NCI-H446 (cell line): ENCODE results near the gene ADGRB2.

ENCODE experiments used
- DNase-seq, 2 experiments: peaks; one replicate each; lab custom pipeline; 2025; lab: John Stamatoyannopoulos, UW

ADGRB2 gene

DNA sequence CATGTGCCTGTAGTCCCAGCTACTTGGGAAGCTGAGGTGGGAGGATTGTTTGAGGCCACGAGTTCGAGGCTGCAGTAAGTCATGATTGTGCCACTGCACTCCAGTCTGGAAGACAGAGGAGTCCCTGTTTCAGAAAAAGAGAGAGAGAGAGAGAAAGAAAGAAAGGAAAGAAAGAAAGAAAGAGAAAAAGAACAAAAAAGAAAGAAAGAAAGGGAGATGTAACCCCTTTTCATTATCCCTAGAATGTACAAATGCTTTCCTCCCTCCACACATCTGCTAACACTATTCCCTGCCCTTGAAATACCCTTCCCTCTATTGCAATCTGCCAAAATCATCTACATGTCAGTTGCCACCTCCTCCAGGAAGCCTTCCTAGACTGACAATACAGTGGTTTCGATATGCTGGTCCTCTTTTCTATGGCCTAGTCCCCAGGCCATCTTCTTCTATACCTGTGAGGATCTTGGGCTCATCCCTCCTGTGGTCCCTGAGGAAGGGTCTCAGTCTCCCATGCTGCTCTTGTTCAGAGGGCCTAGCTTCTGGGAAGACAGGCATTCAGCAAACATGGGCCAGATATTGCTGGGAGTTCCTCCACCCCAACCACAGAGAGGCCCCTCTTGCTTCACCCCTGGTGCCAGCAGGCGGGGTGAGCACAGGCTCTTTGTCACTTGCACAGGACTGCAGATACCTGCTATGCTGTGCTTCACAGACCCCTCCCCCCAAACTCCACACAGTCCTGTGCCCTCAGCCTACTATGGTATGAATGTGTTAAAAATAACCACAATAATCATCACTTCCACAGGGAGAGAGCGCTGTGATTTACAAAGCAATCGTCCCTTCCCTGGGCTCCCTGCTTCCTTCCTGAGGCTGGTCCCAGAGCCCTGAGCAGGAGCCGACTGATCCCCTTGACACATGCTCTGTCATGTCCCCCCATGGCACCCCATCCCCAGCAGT, 14.1 kb downstream of the ADGRB2 start:
- no peak for DNase-seq

DNA sequence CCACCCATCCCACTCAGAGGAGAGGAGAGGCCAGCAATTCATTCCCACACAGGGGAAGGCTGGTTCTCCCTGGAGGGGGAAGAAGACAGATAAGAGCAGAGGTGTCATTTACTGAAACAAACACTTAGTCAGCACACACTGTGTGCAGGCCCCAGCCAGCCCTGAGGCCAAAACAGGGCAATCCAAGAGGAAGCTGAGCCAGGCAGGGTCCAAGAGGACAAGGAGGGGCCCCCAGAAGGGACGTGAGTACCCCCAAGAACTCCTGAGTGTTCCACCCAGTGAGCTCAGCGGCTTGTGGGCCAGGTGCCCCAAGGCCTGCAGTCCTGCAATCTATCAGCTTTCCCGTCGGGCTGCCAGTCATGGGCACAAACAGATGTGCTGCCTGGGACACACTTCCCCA, 15.8 kb downstream of the ADGRB2 start:
- DNase-seq, result no peak

DNA sequence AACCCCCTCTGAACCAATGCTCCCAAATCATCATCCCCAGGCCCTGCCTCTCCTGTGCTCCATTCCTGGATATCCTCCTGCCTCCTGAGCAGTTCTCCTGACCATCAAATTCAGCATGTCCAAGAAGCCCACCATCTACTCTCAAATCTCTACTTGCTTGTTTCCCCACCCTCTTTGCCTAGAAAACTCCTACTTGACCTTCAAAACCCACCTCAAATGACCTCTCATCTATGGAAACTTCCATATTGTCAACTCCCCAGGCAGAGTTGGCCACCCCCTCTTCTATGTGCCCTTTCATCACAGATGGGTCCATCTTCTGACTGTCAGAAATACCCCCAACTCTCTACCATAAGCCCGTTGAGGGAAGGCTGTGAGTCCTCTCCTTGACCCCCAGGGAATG, 16.8 kb downstream of the ADGRB2 start:
- DNase-seq, result no peak

DNA sequence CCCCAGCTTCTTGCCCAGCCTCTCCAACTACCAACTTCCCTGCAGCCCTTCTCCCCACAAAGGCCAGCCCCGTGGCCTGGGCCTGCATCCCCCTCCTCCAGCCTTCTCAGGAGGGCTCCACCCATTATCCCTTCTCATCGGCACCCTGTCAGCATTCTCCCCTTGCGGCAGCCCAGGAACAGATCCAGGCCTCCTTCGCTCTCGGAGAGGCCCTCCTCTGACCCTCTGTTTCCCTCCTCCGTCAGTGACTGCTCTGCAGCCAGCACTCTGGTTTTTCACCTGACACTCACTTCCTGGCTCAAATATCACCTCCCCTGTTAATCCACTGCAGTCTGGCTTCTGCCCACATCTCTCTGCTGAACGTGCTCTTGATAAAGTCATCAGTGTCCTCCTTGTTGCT, 17.5 kb downstream of the ADGRB2 start:
- DNase-seq, result peak; percentile 57 to 65

DNA sequence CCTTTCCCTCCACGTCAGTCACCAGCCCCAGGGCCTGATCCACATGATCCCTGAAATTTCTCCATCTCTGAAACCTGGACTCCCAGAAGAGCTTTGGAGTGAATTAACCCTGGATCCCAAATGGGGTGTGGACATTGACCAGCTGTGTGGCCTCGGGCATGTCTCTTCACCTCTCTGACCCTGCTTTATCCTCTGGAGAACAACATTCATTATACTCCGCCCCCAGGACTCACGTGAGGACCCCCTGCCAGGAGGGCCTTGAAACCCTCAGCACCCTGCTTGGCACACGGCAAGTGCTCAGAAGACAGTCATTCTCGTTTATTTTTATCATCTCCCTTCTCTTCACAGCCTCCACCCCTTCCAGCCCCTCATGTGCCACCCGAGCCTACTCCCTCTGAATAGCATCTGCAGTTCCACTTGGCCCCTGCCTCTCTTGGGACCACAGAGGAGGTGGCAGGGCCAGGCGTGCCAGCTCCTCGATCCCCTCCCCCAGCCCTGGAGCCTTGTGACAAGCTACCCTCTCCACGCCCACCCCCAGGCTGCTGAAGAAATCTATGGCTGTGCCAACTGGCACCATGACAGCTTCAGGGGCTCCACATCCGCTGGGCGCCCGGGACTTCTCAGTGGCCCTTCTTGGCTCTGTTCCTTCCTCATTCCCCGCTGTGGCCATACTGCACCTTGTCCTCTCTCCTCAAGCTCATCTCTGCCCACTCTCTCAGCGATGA, 18.0 kb downstream of the ADGRB2 start:
- DNase-seq, result peak; percentile 65 to 90

DNA sequence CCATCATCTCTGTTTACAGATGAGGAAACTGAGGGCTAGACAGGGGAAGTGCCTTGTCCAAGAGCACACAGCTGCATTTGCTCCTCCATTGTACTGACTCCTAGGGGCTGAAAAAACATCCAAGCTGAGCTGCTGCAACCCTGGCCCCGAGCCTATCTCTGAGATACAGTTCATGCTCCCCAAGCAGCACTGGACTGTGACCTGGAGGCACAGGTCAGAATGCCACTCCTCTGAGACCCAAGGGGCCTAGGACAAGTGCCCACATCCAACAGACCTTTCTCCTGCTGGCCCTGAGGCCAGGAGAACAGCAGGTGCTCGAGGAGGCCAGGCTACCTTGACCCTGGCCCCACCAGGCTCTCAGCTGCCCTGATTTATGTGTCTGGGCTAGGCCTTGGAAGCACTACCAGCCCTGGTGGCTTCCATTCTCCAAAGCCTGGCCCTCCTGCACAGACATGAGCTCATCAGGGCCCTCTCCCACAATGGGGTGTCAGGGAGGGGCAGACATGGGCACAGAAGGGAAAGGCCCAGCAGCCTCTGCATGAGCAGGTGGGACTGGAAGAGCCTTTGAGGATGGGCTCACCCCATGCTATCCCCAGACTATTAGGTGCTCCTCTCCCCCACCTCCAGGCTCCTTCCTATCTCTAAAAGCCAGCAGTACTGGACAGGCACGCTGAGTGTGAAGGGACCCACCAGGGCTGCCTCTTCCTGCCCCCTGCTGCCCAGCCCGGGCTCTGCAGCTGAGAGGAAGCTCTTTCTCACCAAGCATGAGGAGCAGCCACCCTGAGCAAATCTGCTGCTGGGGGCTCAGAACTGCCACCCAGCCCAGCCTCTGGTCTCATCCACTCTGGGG, 18.8 kb downstream of the ADGRB2 start:
- peak; percentile 57 to 62 for DNase-seq

DNA sequence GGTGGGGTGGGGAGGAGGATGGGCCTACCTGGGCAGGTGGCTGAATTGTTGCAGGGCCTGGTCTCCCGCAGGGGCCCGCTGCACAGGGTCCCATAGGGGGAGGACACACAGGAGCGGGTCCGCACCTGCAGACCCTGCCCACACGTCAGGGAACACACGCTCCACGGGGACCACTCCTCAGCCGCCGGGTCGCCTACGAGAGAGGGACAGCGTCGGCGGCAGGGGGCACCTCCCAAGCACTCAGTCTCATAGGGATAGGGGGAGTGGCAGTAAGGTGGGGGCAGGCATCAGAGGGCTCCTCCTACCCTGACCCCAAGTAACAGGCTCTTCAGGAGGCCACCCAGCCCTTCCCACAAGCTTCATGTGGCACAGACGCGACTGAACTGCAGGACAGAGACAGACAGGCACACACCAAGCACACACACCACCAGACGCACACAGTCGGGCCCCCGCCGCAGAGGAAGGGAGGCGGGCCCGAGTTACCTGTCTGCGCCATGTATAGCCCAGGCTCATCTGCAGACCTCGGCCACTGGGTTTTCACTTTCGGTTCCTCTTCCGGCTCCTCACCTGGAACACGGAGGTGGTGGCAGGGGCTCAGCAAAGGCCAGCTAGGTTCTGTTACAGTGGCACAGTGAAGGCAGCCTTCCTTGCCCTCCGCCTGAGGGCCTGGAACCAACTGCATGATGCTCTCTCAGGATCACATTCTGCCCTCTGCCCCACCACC, 19.8 kb downstream of the ADGRB2 start:
- DNase-seq, result no peak

DNA sequence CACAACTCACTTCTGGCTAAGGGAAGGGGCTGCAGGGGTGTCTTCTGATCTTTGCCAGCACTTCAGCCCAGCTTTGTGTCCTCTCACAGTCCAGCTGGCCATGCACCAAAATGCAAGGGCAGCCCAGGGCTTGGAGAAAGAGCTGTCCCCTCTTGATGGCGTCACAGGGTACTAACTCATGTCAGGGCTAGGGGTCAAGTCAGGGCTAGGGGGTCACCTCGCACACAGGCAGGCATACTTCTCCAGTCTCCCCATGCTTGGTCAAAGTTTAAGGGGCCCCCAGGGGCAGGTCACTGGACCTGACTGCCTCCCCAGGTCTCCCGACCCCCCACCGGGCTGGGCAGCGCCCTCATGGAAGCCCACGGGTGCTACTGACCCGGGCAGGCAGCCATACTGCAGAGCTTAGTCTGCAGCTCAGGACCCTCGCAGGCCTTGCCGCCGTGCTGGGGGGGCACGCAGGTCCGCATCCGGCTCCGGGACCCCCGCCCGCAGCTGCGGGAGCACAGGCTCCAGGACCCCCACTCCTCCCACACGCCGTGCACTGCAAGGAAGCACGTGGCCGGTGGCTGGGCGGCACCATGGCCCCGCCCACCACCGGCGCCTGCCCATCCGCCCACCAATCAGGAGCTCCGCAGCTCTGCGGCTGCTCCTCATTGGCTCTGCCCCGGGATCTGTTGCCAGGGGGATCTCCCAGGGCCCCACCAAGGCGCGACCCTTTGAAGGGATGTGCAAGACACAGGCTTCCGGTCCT, 21.5 kb downstream of the ADGRB2 start:
- DNase-seq, result no peak

DNA sequence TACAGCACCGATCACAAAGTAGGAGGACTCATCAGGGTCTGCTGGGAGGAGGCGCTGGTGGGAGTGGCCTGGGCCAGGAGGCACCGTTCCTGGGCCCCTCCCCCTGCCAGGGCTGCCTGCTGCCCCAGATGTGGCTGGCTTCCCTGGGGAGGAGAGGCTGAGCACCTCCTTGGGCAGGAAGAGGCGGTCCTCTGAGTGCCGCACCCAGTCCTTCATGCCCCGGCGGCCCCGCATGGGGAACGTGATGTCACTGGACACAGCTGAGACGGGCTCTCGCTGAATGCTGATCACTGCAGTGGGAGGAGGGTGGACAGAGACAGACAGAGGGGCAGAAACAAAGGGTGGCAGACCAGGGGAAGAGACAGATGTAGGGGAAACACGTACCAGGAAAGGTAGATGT, 24.8 kb downstream of the ADGRB2 start:
- no peak for DNase-seq

DNA sequence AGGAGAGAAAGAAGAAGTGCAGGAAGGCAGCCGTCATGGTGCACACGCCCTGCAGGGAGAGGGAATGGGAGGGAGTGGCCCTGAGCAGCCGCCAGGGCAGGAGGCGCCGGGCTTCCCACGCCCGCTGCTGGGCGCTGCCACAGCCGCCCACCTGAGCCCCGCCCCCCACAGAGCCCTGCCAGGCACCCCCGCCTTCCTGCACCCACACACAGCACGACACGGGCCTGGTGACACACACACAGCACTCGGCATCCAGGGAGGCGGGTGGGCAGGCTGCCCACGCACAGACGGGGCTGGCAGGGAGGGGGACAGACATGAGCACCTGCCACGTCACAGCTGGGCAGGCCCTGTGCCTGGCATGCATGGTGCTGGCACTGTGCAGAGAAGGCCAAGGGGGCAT, 27.5 kb downstream of the ADGRB2 start:
- DNase-seq, result no peak

DNA sequence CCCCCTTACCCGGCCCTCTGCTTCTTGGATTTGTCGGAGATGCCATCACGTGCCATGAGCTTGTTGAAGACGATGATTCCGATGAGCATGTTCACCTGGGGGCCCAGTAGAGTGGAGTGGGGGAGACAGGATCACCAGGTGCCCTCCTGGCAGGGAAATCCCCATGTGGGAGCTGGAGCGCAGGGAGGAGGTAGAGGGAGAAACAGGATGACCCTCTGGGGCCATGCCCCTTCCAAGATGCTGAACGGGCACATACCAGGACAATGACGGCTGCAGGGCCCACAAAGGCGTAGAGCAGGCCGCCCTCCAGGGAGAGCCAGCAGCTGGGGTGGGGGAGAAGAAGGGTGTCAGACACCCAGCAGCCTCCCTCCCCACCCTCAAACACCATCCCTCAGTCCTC, 28.6 kb downstream of the ADGRB2 start:
- DNase-seq, result no peak

DNA sequence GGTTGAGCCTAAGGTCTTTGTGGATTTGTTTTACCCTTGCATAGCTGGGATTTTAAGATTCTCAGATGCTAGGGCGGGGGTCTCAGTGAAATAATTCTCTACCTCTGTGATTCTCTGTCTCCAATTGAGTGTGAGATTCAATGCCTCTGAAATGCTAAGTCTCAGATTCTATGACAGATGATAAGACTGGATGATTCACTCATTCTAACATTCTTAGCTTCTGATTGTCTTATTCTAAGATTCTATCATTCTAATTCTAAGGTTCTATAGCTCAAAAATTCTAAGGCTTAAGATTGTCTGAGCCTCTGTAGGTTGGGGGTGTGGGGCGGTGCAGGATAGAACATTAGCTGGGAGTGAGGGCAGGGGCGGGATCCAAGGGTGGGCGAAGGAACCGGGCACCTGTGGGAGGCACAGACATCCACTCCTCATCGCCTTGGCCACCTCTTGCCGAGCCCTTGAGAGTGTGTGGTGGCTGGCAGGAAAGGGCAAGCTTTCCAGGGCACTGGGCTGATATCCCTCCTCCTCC, 29.5 kb downstream of the ADGRB2 start:
- DNase-seq, result no peak

DNA sequence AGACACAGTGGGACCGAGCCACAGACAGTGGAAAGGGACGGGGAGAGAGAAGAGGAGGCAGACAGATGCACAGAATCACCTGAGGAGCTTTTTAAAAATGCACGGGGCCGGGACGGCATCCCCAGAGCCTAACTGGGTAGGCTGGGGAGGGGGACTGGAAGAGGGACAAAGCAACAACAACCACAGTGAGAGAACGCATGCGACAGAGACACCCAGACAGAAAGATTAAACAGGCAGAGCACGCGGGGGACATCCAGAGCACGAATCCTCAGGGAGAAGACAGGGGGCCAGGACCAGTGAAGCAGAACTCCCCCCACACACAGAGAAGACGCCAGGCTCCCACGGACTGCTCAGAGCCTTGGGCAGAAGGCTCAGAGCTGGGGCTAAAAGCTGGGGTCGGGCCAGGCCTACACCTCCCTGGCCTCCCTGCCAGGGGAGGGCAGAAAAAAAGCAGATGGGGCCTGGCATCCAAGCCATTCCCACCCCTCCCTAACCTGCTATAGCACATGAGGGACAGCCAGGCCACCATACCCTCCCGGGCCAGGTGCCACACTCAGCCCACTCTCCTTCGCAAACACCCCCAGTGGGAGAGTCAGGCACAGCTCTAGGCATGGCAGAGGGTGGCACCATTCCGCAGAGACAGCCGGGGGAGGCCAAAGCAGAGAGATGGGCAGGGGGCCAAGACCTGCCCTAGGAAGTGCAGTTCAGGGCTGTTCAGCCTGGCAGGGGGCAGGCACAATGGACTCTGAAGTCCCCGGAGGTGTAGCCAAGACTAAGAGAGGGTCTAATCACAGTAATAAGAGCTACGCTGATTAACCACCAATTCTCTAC, 30.5 kb downstream of the ADGRB2 start:
- DNase-seq, result peak; percentile 62 to 85

DNA sequence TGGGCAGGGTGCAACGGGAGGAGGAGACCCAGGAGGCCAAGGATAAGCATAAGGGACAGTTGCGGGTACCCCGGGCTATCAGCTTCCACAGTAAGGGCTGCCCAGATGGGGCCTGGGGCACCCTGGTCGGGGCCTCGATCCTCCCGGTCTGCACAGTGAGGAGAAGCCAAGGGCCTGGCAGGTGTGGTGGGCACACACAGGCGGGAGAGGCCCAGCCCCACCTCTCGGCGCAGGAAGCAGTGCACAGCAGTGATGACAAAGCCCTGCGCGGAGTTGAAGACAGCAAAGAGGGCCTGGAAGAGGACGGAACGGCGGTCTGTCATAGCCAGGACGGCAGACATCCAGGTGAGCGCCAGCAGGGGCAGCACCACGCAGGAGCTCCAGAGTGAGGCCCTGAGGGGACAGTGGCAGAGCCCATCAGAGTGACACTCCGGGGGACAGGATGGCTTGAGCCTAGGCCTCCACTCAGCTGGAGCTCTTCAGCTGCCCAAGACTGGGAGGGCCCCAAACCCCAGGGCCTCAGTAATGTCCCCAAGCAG, 31.3 kb downstream of the ADGRB2 start:
- DNase-seq, result no peak

DNA sequence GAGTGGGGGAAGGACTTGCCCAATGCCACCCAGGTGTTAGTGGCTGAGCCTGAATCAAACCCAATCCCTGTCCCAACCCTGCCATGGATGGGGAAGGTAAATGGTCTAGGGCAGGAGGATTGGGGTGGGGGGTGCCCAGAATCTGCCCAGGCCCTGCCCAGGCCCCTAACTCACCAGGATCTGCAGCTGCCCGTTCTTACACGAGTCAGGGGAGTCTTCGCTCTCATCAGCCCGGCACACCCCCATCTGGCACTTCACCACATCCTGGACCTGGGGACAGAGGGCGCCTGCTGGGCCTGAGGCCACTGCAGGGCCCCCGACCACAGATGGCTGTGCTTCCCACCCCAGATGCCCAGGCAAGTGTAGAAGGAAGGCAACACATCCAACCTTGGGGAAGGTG, 31.8 kb downstream of the ADGRB2 start:
- no peak for DNase-seq

DNA sequence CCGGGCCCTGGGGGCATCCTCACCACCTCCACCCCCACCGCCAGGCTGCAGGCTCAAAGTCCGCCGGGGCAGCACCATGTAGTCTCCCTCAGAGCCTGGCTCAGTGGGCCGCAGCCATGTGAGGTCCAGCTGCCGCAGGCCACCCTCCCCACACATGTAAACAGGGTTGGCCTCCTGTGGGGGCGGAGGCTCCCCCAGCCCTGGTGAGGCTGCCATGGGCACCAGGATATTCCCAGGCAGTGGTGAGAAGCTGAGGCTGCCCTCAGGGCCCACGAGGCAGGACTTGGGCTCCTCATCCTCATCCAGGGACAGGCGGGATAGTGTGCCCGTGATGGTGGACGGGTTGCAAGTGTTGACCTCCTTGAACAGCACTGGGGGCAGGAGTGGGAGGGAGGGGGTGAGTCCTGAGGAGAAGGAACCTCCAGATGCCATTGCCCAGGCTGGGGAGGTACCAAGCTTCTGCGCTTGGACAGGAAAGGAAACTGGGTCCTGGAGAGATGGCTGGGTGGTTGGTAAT, 33.0 kb downstream of the ADGRB2 start:
- DNase-seq, result no peak

DNA sequence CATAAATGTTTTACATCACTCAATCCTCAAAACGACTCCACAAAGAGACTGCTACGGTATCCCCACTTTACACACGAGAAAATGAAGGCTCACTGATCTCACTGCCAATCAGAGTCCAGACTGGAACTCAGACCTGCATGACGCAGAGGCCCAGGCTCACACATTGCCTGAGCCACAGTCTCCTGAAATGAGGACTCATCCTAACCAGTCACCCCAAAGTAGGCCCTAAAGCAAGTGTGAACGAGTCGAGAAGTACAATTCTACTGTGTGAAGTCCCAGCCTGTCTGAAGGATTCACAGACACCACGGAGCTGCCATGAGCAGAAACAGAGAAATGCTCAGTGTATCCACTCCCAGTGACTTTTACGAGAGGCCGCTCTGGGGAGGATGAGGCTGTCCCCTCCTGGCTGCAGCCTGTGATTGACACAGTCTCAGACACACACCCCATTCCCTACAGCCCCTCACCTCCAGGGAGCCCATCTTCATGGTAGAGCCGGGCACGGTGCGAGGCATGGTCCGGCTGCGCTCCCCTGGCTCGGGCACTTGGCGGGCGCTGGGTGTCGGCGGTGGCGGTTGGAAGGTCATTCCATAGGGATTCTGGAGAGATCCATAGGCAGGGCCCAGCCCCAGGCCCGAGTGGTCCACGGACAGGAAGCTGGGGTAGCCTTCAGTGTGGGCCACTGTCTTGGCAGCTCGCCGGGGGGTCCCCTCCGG, 33.6 kb downstream of the ADGRB2 start:
- DNase-seq, result no peak

DNA sequence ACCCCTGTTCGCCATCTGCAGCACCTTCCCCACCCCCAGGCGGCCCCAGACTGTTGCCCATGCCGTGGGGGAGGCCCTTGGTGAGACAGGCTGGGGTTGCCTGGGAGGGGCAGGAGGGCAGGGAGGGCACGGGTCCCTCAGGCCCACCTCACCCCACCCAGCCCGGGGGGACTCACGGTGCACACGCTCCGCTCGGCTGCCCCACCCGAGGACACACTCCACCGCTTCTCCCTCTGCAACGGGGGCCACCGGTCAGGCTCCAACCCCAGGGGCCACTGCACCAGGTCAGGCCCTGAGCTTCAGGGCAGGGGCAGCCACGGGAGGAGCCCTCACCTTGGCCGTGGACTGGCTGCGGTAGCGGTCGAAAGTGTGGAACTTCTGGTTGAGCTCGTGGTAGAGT, 36.3 kb downstream of the ADGRB2 start:
- DNase-seq, result no peak

DNA sequence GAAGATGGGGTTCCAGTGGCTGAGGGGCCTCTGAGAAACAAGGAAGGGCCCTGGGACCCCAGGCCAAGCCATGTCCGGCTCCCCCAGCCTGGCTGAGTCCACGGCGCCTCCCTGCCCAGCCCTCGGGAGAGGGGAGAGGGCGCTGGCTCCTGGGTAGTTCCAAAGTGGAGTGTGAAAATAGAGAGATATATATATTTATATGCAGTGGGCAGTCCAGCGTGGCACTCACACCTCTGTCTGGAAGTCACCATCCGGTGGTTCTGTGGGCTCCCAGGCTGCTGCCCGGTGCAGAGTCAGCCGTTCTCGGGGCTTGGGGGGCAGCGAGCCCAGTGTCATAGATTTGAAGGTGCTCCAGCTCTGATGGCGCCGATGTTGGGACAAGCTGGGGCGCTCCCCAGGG, 36.9 kb downstream of the ADGRB2 start:
- no peak for DNase-seq
